Measurements from ENCODE around the gene NELL1. TPM values are rescaled to one million over a fixed set of nuclear protein-coding genes. Genes with fewer than 3 reads are reported as not detected.

The NELL1 gene
- total and polyA plus RNA-seq, 10 donors: 0.20 TPM; not detected in 9

DNA sequence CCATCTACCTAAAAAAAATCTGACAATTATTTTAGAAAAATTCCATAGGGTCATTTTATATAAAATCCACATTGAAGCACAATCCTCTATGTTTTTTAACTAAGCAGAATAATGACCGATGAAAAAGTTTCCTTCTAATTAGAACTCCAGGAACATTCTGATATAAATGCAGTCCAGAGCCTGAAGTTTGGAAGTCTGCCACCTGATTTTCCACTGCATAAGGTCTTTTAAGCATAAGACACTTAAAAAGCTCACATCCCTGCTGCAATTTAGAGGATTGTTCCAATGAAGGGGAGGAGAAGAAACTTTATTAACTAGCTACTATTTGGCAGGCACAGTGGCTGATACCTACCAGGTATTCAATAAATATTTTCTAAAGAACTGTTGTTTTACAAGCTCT is 953.2 kb downstream of the NELL1 start:
- intact Hi-C loops (cut with DNase I; ENCODE audit: low total_unique reads): no loop called here
- H3K36me3 ChIP-seq: no peaks in the 10 kb centered on the region
- H3K27me3 ChIP-seq (replicated peaks in 1 of 7): no peaks in the 10 kb centered on the region
- no peak overlapping the region for H3K4me3 ChIP-seq
- DNase-seq: no peak
- TF ChIP-seq, protein P1, sequence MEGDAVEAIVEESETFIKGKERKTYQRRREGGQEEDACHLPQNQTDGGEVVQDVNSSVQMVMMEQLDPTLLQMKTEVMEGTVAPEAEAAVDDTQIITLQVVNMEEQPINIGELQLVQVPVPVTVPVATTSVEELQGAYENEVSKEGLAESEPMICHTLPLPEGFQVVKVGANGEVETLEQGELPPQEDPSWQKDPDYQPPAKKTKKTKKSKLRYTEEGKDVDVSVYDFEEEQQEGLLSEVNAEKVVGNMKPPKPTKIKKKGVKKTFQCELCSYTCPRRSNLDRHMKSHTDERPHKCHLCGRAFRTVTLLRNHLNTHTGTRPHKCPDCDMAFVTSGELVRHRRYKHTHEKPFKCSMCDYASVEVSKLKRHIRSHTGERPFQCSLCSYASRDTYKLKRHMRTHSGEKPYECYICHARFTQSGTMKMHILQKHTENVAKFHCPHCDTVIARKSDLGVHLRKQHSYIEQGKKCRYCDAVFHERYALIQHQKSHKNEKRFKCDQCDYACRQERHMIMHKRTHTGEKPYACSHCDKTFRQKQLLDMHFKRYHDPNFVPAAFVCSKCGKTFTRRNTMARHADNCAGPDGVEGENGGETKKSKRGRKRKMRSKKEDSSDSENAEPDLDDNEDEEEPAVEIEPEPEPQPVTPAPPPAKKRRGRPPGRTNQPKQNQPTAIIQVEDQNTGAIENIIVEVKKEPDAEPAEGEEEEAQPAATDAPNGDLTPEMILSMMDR (IDR thresholded peaks at IDR 0.05 in 8 of 11, conservative IDR thresholded peaks at IDR 0.05 in 3 of 11): no peak
- no peak for TF ChIP-seq POLR2AphosphoS5 (IDR thresholded peaks at IDR 0.05)
- no peak for TF ChIP-seq POLR2A (IDR thresholded peaks at IDR 0.05)
- 89 to 97% (median 93%) methylated on average over 1 of the region's 1 CpG for WGBS, 5 donors
- no peak overlapping the region for H3K27ac ChIP-seq
- H3K9me3 ChIP-seq: peaks cover 0 to 4% (median 0%) of the 10 kb centered on the region in 8 donors
- H3K4me1 ChIP-seq: peaks cover 0 to 4% (median 0%) of the 10 kb centered on the region in 6 donors

DNA sequence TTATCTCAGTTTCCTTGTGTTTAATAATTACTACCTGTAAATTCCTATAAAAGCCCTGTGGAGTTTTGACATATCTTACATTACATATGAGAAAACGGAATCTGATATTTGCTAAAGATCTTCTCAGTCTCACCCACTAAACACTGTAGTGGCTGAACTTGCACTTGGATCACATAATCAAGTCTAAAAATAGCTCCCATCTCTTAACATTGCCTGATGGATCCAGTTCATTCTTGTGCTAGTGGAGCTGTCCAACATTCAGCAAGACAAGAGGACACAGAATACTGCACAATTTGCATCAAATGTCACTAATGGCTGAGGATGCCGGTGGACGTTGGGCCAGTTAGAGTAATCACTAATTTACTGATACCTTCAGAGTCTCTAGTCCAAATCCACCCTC is 953.6 kb downstream of the NELL1 start:
- no peaks in the 10 kb centered on the region for H3K36me3 ChIP-seq
- WGBS, 5 donors: 77 to 94% (median 83%) methylated on average over 3 of the region's 3 CpGs
- TF ChIP-seq POLR2AphosphoS5 (IDR thresholded peaks at IDR 0.05) (no peak), POLR2A (IDR thresholded peaks at IDR 0.05) (no peak)
- TF ChIP-seq, protein P1 (IDR thresholded peaks at IDR 0.05 in 8 of 11, conservative IDR thresholded peaks at IDR 0.05 in 3 of 11): no peak
- peaks cover 0 to 4% (median 0%) of the 10 kb centered on the region in 8 donors for H3K9me3 ChIP-seq
- H3K27me3 ChIP-seq (replicated peaks in 1 of 7): no peaks in the 10 kb centered on the region
- no peak overlapping the region for H3K4me3 ChIP-seq
- intact Hi-C loops (cut with DNase I; ENCODE audit: low total_unique reads): no loop called here
- no peak overlapping the region for H3K27ac ChIP-seq
- peaks cover 0 to 4% (median 0%) of the 10 kb centered on the region in 6 donors for H3K4me1 ChIP-seq
- DNase-seq: no peak

Small RNAs within 50 kb of the gene (small RNA-seq; reads per million reads assigned to genes)
- gene RNA5SP336: 202 to 615 (median 343) reads per million in 4 donors
- 0 to 0.14 (median 0.03) reads per million in 4 donors for gene RNA5SP337

Other genes with a start within 250 kb of the NELL1 start
- not detected for gene SLC6A5, start 70.0 kb upstream of the NELL1 start, total RNA-seq
- gene SLC6A5, start 70.0 kb upstream of the NELL1 start, polyA plus RNA-seq: not detected

All from spleen (tissue), 11 donors.